NOMO-1 (cell line): Measurements from ENCODE around the gene ZMAT5.
"Not testable (repeated sequence)": the region's sequence is repeated elsewhere in the genome, so short reads cannot be mapped to it uniquely, and the experiment has no call there.

ENCODE experiments used
- DNase-seq, 2 experiments: peaks; one replicate each; lab custom pipeline; 2025; ENCODE audit not compliant: unreplicated experiment in 2 of 2; lab: John Stamatoyannopoulos, UW

The ZMAT5 gene

DNA sequence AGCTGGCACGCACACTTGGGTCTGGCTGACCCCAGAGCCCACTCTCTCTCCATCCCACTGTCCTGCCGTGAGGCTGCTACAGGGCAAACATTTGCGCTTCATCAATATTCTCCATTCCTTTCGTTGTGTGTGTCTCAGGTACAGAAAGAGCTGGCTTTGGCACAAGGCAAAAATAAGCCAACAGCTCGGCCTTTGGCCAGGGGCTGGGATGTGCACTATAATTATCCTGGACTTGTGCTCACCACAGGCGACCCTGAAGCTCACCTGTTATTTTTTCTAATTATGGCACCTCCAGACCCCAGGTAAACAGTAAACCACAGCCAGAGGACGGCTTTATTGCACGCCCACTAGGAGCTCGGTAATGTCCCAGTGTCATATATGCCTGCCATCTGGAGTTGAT lies 10.9 kb downstream of the ZMAT5 start:
- no peak for DNase-seq

DNA sequence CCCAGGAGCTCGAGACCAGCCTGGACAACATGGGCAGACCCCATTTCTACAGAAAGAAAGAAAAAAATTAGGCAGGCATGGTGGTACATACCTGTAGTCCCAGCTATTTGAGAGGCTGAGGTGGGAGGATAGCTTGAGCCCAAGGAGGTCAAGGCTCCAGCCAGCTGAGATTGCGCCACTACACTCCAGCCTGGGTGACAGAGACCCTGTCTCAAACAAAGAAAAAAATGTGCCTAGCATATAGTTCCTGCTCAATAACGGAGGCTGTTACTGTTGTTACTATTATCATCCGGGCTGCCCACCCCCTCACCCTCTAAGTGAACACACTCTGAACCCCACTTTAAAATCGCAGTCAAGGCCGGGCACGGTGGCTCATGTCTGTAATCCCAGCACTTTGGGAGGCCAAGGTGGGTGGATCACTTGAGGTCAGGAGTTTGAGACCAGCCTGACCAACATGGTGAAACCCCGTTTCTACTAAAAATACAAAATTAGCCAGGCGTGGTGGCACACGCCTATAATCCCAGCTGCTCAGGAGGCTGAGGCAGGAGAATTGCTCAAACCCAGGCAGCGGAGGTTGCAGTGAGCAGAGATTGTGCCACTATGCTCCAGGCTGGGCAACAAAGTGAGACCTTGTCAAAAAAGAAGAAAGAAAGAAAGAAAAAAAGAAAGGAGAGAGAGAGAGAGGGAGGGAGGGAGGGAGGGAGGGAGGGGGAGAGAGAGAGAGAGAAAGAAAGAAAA lies 12.0 kb downstream of the ZMAT5 start:
- not testable (repeated sequence) for DNase-seq

DNA sequence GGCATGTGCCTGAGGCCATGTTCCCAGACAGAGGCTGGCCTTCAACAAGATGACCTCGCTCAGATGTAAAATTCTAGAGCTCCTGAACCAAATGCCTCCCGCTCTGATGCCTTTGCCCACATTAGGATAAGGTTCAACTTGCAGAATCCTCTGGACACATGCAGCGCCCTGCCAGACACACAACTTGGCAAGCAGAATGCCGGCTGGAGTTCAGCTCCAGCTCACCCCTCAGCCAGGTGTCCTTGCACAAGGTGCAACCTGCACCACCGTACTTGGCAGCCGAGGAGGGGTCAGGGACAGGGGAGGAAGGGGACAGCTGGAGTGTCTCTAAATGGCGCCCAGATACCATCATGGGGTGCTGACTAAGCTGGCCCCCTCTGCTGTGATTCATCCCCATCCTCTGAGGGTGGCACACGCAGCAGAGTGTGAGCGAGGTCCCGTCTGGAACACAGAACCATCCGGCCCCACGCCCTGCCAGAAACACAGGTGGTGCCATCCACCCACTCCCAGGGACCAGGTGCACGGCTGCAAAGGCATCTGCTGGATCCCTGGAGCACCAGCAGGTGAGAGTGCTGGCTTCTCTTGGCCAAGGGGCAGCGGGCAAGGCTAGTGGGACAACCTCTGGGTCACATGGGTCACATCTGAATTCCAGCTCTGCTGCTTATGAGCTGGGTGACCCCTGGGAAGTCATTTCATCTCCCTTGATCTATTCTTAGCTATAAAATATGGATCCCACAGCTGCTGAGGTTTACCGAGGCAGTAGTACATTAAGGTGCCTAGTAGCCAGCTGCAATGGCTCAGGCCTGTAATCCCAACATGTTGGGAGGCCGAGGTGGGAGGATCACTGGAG lies 12.8 kb downstream of the ZMAT5 start:
- DNase-seq: no peak

GRCh38 chr22:29751669-29752068 lies 15.1 kb downstream of the ZMAT5 start:
- no peak for DNase-seq

DNA sequence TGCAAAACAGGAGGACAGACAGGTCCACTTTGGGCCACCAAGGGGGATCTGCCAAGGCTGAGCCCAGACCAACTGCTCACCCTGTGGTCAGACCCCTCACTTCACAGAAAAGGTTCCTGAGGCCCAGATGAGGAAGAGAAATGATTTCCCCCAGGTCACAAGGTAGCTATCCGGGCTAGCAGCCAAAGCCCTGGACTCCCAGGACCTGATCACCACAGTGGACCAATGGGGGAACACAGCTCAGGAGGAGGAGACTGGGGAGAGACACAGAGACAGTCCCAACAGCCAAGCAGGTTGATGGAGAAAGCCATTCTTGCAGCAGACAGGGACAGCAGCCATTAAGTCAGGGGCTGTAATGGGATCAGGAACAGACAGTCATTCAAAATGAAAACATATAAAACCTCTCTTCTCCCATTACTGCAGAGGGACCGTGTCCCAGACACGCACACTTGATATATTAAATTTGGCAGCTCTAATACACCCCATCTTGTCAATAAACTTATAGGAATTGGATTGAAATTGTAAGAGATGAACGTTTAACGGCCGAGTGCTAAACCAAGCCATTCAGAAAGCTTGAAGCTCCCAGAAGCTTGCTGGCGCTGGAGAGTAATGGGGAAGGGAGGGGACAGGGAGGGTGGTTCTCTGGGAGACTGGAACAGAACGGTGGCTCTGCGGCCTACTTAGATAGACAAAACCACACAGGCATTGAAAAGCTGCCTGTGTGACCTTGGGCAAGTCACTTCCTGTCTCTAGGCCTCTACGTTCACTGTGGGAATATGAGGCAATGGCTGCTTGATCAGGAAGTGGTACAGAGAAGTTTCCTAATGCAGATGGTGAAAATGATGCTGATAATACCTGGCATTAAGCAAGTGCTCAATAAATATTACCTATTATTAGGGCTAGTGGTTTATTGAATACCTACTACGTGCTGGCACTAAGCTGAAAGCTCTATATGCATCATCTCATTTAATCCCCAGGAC lies 16.0 kb downstream of the ZMAT5 start:
- DNase-seq: peak; percentile 48 to 82

DNA sequence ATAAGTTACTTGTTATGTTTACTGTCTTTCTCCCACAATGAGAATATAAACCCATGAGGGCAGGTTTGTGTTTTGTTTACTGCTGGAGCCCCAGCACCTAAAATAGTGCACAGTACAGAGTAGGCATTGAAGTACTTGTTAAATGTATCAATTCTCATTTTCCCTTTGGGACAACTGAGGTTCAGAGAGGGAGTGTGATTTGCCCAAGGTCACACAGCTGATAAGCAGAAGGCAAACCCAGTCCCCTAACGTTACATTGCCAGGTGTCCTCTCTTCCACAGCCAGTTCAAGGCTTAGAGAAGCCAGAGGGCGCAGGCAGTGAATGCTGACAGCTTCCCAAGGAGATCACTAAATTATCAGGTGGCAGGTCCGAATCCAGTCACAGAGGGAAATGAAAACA lies 16.8 kb downstream of the ZMAT5 start:
- no peak for DNase-seq

- DNase-seq: no peak
Measured at GRCh38 chr22:29748248-29748893, 18.4 kb downstream of the ZMAT5 start.

DNA sequence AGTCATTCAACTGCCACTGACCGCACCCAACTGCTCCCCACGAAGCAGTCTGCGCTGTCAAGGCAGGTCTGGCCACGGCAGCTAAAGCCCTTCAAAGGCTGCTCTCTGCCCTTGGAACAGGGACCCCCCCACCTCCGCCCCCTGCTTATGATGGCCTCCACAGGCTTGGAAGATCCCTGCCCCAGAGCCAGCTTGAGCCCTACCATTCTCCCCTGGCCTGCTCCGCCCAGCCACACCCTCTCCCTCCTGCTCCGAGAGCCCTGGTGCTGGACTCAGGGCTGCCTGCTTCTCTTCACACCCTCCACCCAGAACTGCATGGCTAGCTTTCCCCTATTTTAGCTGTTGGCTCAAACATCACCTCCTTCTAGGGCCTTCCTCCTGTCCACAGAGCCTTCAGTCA lies 19.0 kb downstream of the ZMAT5 start:
- no peak for DNase-seq

GRCh38 chr22:29744902-29745301 lies 21.9 kb downstream of the ZMAT5 start:
- DNase-seq: no peak

DNA sequence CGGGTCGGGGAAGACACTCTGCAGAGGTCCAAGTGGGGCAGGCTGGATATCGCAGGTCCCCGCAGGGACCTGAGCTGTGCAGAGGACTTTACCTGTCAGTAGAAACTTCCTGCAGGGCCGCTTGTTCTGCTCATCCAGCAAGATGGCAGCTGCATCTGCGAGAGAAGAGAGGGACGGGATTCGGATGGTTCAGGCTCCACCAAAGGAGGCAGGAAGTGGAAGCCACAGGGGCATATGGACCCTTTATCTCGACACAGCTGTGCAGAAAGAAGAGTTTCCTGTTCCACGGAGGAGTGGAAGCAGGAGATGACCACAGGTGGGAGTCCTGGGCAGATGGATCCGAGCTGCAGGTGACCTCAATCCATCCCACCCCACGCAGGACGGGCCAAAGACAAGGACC lies 24.5 kb downstream of the ZMAT5 start:
- no peak for DNase-seq

DNA sequence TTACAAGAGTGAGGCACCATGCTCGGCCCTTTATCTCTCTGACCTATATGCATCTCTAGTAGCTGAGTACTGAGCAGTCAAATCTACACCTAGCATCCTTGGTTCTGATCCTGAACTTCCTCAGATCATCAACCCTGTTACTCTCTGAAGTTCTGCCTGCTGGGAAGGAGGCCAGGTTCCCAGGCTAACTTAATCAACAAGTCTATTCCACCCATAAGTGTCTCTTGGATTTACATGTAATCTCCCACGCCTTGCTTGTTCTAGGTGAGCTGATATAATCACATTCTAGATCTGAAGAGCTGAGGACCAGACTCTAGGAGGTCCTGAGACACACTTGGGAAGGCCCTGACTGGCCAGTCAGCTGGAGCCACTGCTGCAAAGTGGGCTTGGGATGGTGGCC lies 24.9 kb downstream of the ZMAT5 start:
- no peak for DNase-seq

- DNase-seq: no peak
Measured at GRCh38 chr22:29740216-29740615, 26.6 kb downstream of the ZMAT5 start.

DNA sequence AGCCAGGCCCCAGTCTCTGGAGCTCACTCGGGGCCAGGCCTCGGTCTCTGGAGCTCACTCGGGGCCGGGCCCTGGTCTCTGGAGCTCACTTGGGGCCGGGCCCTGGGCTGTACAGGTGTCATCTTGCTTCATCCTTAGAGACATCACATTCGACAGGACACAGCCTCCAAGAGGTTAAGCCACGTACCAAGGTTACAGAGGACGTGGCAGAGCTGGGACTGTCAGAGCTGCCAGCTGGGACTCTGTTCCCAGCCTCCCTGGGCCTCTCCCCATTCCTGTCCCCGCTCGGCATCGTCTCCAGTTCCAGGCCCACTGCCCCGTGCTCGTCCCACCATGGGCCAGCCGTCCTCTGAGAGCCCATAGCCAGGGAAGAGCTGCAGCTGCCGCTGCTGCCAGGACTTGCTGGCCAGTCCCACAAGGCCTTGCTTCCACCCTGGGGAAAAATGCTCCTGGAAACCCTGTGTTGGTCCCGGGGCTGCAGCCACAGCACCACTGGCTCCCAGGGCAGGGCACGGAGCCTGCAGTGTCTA lies 27.4 kb downstream of the ZMAT5 start:
- no peak for DNase-seq

GRCh38 chr22:29738118-29738815 lies 28.5 kb downstream of the ZMAT5 start:
- no peak for DNase-seq

GRCh38 chr22:29737251-29738117 lies 29.3 kb downstream of the ZMAT5 start:
- DNase-seq: no peak

DNA sequence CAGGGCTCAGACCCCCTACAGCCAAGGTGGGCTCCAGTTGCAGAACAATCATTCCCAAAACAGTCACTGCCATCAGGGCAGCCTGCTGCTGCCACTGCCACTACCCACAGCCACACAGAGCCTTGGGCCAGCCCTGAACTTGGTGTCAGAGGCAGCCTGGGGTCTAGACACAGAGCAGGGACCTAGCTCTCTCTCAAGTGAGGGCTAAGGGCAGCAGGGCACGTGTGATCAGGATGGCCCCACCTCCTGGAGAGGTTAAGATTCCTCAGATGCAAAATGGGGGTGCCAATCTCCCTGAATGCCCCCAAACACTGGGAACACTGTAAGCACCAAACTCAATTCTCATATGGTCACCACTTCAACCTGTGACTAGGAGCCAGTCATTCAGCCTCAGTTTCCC lies 31.4 kb downstream of the ZMAT5 start:
- DNase-seq: no peak

- DNase-seq: no peak
Measured at GRCh38 chr22:29734838-29735237, 32.0 kb downstream of the ZMAT5 start.

DNA sequence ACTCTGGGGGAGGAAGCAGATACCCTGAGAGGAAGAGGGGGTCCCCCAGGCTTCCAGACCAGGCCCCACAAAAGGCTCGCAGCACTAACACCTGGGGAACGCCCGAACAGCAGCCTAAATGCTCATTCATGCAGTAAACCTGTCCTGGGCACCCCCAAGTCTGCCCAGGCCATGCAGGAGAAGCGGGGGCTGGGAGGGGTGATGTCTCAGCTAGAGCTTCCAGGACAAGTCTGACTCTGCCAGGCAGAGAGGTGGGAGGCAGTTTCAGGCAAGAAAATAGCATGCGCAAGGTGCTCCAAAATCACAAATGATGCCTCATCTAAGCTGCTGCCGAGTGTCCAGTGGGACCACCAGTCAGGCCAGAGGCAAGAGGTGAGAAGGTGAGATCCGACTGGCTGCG lies 32.4 kb downstream of the ZMAT5 start:
- no peak for DNase-seq
